Coronary artery (tissue), 2 donors: ENCODE results near the gene TSPAN3.

ENCODE experiments used
- DNase-seq: peaks from one replicate; pipeline ENCODE4 v3.0.0-alpha.2; 2017; ENCODE audit warnings: low spot score
- H3K27ac ChIP-seq, 2 donors: fragments of 200-600 bp; sonication (generic); one replicate each; pipeline ENCODE4 v1.5.1; 2016 to 2019
- H3K4me3 ChIP-seq: fragments of 200-600 bp; sonication (generic); 2 replicates; pipeline ENCODE4 v1.5.1; 2016; ENCODE audit warnings: mild to moderate bottlenecking, moderate library complexity
- CTCF ChIP-seq: fragments of 200-600 bp; sonication (generic); IDR thresholded peaks from one replicate; pipeline ENCODE4 v1.5.1; 2019; ENCODE audit warnings: antibody characterized with exemption

The TSPAN3 gene

GRCh38 chr15:77064539-77065308, 6.2 kb downstream of the TSPAN3 start:
- no peak for DNase-seq
- TF ChIP-seq CTCF: no peak
- Histone ChIP-seq H3K27ac (no peak overlapping the region), H3K4me3 (no peak overlapping the region)

- no peak for TF ChIP-seq CTCF
- H3K27ac ChIP-seq: no peak overlapping the region
- H3K4me3 ChIP-seq: no peak overlapping the region
These were observed 6.8 kb downstream of the TSPAN3 start for GRCh38 chr15:77064063-77064462.

GRCh38 chr15:77063249-77063648, 7.7 kb downstream of the TSPAN3 start:
- H3K4me3 ChIP-seq: no peak overlapping the region
- H3K27ac ChIP-seq: no peak overlapping the region
- no peak for TF ChIP-seq CTCF
- DNase-seq: no peak

More at GRCh38 chr15:77064063-77064462, 6.8 kb downstream of the TSPAN3 start:
- DNase-seq: no peak

- peak overlapping the region; percentile 52 for H3K4me3 ChIP-seq
- DNase-seq: no peak
- H3K27ac ChIP-seq: peak overlapping the region in 1 of 2 donors; percentile 32
- TF ChIP-seq CTCF: no peak
These were observed 10.4 kb downstream of the TSPAN3 start for GRCh38 chr15:77060546-77060945.

DNA sequence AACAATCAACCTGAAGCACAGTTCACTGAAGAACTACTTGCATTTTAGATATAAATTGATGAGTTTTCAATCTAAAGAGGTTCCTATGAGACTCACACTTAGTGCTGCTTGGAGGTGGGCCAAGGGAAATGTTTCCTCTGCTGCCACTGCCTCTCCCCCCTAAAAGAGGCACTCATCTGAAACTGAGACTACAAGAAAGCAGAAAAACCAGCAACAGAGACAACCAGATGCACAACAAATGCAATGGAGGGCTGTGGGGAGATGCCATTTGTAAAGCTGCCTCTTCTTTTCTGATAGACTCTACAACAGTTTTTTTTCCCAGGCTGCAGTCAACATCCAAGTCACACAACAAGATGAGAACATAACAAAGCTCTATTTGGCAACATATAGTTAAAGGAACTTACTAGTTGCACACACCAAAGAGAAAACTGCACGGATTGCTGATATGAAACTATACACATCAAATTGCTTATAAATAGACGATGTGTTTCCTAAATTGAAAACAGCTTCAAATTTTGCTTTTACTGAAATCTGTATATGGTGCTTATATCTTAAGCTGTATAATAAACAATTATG, 11.0 kb downstream of the TSPAN3 start:
- no peak for TF ChIP-seq CTCF
- no peak overlapping the region for H3K4me3 ChIP-seq
- no peak for DNase-seq
- no peak overlapping the region for H3K27ac ChIP-seq

DNA sequence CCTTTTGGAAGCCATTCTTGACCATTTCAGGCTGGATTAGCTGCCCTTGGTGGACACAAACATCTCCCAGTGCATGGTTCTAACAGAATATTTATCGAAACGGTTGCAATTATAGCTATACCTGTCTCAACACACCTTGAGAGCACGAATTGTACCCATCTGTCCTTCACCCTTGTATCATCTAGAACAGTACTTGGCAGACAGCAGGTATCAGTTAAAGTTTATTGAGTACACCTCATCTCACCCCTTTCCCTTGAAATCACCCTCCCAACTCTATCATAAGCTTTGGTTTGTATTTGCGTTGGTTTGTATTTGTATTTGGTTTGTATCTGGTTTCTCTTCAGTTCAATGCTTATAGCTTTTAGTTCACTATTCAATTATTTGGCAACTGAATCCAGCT, 12.4 kb downstream of the TSPAN3 start:
- no peak overlapping the region for H3K27ac ChIP-seq

More for the DNA sequence above, 12.4 kb downstream of the TSPAN3 start:
- DNase-seq: no peak
- TF ChIP-seq CTCF: no peak
- H3K4me3 ChIP-seq: no peak overlapping the region
